ENCODE results near the gene CCND3.
"Not testable (repeated sequence)": the region's sequence is repeated elsewhere in the genome, so short reads cannot be mapped to it uniquely, and the experiment has no call there.

CCND3 gene

DNA sequence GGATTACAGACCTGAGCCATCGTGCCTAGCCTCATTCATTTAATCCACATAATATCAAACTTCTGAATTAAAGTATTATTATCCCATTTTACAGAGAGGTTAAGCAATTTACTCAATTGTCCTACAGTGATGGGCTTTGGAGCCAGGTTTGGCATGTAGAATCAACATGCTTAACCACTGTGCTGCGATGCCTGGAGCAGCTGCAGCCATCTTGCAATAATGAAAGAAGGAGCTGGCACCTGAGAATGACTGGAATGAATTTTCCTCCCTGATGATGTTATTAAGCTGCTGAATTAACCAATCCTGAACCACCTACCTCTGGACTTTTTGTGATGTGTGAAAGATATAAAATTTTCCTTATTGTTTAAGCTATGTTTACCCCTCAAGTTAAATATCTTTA lies 13.1 kb upstream of the CCND3 start:
- ChIA-PET CTCF (no interaction called here), POLR2A (interaction anchor here (1.5 kb wide), 1 partner anchor 12 kb away, joined by 3 read pairs; no protein-coding TSS in a partner anchor)
- no peak for DNase-seq (ENCODE audit: extremely low spot score)
- TF ChIP-seq NFRKB (IDR thresholded peaks at IDR 0.05) (no peak), CTBP1 (IDR thresholded peaks at IDR 0.05; ENCODE audit: borderline replicate concordance) (no peak), TARDBP (IDR thresholded peaks at IDR 0.05) (no peak), SP1 (IDR thresholded peaks at IDR 0.05) (no peak), SUZ12 (IDR thresholded peaks at IDR 0.05) (no peak), FOXK2 (IDR thresholded peaks at IDR 0.05) (no peak), FOXM1 (IDR thresholded peaks at IDR 0.05; ENCODE audit: borderline replicate concordance) (no peak), BHLHE40 (IDR thresholded peaks at IDR 0.05; ENCODE audit: borderline replicate concordance) (no peak), L3MBTL2 (conservative IDR thresholded peaks at IDR 0.05) (no peak), HDGF (IDR thresholded peaks at IDR 0.05; ENCODE audit: borderline replicate concordance) (no peak), ARNT (IDR thresholded peaks at IDR 0.05) (no peak), LEF1 (IDR thresholded peaks at IDR 0.05; ENCODE audit: borderline replicate concordance) (no peak), FOXA1 (IDR thresholded peaks at IDR 0.05) (no peak), ZNF384 (IDR thresholded peaks at IDR 0.05) (no peak), ELF4 (IDR thresholded peaks at IDR 0.05) (no peak)
- TF ChIP-seq, protein P1, sequence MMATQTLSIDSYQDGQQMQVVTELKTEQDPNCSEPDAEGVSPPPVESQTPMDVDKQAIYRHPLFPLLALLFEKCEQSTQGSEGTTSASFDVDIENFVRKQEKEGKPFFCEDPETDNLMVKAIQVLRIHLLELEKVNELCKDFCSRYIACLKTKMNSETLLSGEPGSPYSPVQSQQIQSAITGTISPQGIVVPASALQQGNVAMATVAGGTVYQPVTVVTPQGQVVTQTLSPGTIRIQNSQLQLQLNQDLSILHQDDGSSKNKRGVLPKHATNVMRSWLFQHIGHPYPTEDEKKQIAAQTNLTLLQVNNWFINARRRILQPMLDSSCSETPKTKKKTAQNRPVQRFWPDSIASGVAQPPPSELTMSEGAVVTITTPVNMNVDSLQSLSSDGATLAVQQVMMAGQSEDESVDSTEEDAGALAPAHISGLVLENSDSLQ (IDR thresholded peaks at IDR 0.05) = no peak

- TF ChIP-seq SP1 (IDR thresholded peaks at IDR 0.05) (no peak), TARDBP (IDR thresholded peaks at IDR 0.05) (no peak), L3MBTL2 (conservative IDR thresholded peaks at IDR 0.05) (no peak), HDGF (IDR thresholded peaks at IDR 0.05; ENCODE audit: borderline replicate concordance) (no peak), FOXM1 (IDR thresholded peaks at IDR 0.05; ENCODE audit: borderline replicate concordance) (no peak), CTBP1 (IDR thresholded peaks at IDR 0.05; ENCODE audit: borderline replicate concordance) (no peak), BHLHE40 (IDR thresholded peaks at IDR 0.05; ENCODE audit: borderline replicate concordance) (no peak), SUZ12 (IDR thresholded peaks at IDR 0.05) (no peak), FOXK2 (IDR thresholded peaks at IDR 0.05) (no peak), ZNF384 (IDR thresholded peaks at IDR 0.05) (no peak), LEF1 (IDR thresholded peaks at IDR 0.05; ENCODE audit: borderline replicate concordance) (no peak), NFRKB (IDR thresholded peaks at IDR 0.05) (no peak)
- TF ChIP-seq, protein P1 (IDR thresholded peaks at IDR 0.05) = no peak
- ChIA-PET POLR2A (no interaction called here), CTCF (no interaction called here)
- no peak for DNase-seq (ENCODE audit: extremely low spot score)
Measured at GRCh38 chr6:41947581-41948220, 6.1 kb upstream of the CCND3 start.

- TF ChIP-seq ARNT (IDR thresholded peaks at IDR 0.05) (no peak), FOXM1 (IDR thresholded peaks at IDR 0.05; ENCODE audit: borderline replicate concordance) (no peak), BHLHE40 (IDR thresholded peaks at IDR 0.05; ENCODE audit: borderline replicate concordance) (no peak)
- CTCF ChIA-PET = no interaction called here
- no peak for DNase-seq (ENCODE audit: extremely low spot score)
- POLR2A ChIA-PET = interaction anchor here (2.1 kb wide), 1 partner anchor 8 kb away, joined by 6 read pairs; no protein-coding TSS in a partner anchor
Measured at GRCh38 chr6:41943456-41943855, 1.8 kb upstream of the CCND3 start.

DNA sequence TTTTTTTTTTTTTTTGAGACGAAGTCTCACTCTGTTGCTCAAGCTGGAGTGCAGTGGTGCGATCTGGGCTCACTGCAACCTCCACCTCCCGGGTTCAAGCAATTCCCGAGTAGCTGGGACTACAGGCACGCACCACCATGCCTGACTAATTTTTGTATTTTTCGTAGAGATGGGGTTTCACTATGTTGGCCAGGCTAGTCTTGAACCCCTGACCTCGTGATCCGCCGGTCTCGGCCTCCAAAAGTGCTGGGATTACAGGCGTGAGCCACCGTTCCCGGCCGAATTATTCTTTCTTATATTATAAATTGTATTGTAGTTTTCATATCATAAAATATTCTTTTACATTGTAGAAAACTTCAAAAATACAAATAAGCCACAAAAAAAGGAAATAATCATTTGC lies 1.3 kb upstream of the CCND3 start:
- ChIA-PET CTCF (interaction anchor here (0.9 kb wide), 1 partner anchor 22 kb away, joined by 3 read pairs; the partner anchor contains the start of genes BYSL and MED20), POLR2A (interaction anchor here (1.0 to 2.1 kb wide), 5 partner anchors 9 to 66 kb away, joined by 3 to 6 read pairs (median 3); partner anchors contain the start of genes BYSL and MED20)
- not testable (repeated sequence) for DNase-seq (ENCODE audit: extremely low spot score)

- TF ChIP-seq TARDBP (IDR thresholded peaks at IDR 0.05) (no peak), ARNT (IDR thresholded peaks at IDR 0.05) (no peak)
- TF ChIP-seq, protein P1 (IDR thresholded peaks at IDR 0.05) = peak; percentile 73
- POLR2A ChIA-PET = interaction anchor here (0.6 to 2.1 kb wide), 7 partner anchors 9 to 822 kb away, joined by 3 to 6 read pairs (median 3); partner anchors contain the start of genes BYSL and MED20
- no peak for DNase-seq (ENCODE audit: extremely low spot score)
- CTCF ChIA-PET = interaction anchor here (0.9 kb wide), 1 partner anchor 21 kb away, joined by 3 read pairs; the partner anchor contains the start of genes BYSL and MED20
Measured at GRCh38 chr6:41942067-41942851, 651 bp upstream of the CCND3 start.

- DNase-seq (ENCODE audit: extremely low spot score) = no peak
- POLR2A ChIA-PET = interaction anchor here (1.6 to 7.8 kb wide), 4 partner anchors 12 to 110 kb away, joined by 5 to 54 read pairs (median 6); partner anchors contain the start of genes BYSL, MED20 and TAF8
- TF ChIP-seq NFRKB (IDR thresholded peaks at IDR 0.05) = no peak
- CTCF ChIA-PET = no interaction called here
Measured at GRCh38 chr6:41940759-41941279, 789 bp downstream of the CCND3 start.
